ENCODE data around the gene RNF13.
"Not testable (repeated sequence)": the region's sequence is repeated elsewhere in the genome, so short reads cannot be mapped to it uniquely, and the experiment has no call there.

RNF13 gene

DNA sequence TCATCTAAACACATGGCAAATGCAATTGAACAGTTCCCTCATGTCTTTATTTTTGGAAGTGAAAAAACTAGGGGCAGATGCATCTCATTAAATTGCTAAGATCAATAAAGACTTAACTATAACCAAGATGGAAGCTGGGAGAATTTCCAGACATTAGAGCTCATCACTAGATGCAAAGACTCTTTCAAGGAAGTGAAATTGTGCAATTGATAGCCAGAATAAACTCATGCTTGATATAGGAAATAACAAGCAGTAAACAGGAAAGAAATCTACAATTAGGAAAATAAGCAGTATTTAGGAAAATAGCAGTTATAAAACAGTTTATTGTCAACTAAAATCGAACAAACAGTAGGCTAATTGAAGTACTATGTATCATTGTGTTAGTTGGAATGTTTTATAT is 11.8 kb upstream of the RNF13 start:
- DNase-seq (ENCODE audit: low spot score): no peak

DNA sequence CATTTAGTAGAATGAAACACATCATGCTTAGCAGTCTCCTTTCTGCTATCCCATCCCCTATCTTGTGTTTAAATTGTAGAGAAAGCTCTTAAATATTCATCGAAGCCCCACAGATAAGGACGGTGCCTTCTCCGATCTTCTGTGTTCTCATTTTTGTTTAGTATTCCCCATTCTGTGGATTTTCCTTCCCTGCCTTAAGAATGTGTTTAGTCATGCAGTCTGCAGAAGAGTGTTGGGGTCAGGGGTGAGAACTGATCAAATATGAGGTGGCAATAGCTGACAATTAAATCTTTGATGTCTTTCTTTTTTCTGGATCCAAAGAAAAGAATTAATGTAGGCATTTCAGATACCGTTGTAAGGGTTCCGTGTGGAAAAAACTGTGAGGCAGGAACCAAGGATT is 11.4 kb upstream of the RNF13 start:
- no peak for DNase-seq (ENCODE audit: low spot score)

- DNase-seq (ENCODE audit: low spot score): no peak
Measured at GRCh38 chr3:149806171-149806778, 6.7 kb upstream of the RNF13 start.

- DNase-seq (ENCODE audit: low spot score): peak; percentile 67
Measured at GRCh38 chr3:149808209-149808829, 4.7 kb upstream of the RNF13 start.

DNA sequence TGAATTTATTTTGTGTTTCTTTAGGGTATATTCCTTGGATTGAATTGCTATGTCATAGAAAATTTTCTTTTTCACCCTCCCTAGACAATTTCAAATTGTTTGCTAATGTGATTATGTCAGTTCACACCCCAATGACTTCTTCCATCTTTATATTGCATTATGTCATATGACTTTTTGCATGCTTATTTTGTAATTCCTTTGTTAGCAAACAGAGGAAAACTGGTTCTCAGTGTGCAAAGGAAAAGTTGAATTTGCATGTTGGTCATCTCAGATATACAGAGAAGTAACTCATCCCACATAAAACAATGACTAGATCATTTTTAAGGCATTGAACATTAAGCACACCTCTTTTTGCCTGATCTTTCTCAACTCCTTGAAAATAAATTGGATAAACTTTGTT is 3.3 kb upstream of the RNF13 start:
- DNase-seq (ENCODE audit: low spot score): no peak

DNA sequence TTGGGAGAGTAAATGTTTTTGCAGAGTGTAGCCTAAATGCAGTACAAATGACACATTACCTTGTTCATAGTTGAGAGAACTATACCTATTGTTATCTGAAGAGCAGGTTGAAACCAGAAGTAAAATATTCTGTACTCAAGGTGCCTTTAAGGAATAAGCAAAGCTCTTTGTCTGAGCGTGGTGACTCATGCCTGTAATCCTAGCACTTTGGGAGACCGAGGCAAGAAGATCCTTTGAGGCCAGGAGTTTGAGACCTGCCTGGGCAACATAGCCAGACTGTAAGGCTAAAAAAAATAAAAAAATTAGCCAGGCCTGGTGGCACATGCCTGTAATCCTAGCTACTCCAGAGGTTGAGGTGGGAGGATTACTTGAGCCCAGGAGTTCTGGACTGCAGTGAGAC is 2.2 kb upstream of the RNF13 start:
- DNase-seq (ENCODE audit: low spot score): no peak

GRCh38 chr3:149812165-149812605 is 830 bp upstream of the RNF13 start:
- no peak for DNase-seq (ENCODE audit: low spot score)

- peak; percentile 8 for DNase-seq (ENCODE audit: low spot score)
Measured at GRCh38 chr3:149813367-149814281, 609 bp downstream of the RNF13 start.

DNA sequence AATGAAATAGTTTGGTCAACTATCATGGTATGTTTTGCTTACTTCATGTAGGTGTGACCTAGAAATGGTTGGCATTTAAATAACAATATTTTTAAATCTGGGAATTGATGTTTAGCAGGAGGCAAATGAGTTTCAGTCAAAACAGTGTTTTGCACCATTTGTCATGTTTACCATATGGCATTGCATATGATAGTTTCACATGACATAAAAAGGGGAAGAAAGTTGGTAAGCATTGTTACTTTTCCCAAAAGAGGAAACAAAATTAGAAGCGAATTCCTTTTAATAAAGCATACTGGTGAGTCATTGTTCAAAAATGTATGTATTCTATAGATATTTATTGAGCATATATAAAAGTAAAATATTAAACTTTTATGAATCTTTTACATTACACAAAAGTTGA is 2.3 kb downstream of the RNF13 start:
- DNase-seq (ENCODE audit: low spot score): peak; percentile 11

DNA sequence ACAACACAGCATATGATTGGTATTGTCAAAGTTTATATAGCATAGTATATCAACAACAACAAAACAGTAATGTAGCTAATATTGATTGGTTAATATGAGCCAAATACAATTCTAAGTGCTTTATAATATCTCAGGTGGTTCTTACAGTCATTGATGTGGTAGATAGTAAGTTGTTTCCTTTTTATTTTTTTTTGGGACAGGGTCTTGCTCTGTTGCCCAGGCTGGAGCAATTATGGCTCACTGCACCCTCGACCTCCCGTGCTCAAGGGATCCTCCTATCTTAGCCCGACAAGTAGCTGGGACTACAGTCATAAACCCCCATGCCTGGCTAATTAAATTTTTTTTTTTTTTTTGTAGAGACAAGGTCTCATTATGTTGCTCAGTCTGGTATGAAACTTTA is 2.7 kb downstream of the RNF13 start:
- no peak for DNase-seq (ENCODE audit: low spot score)

- no peak for DNase-seq (ENCODE audit: low spot score)
Measured at GRCh38 chr3:149816311-149816710, 3.3 kb downstream of the RNF13 start.

DNA sequence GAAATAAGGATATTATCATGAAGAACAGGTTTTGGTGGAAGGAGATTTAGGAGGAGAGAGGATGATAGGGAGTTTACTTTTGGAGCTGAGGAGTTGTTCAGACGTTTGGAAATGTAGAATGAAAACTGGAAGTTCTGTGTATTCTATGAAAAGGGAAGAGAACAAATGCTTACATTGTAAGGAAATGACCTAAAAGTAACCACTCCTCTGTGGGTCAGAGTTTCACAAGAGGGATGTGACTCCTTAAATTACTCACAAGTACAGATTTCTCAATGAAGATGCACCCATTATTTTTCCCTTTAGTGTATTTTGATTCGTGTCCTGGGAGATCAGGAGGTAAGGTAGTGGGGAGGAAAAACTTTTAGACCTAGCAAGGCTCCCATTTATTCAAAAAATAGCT is 4.0 kb downstream of the RNF13 start:
- no peak for DNase-seq (ENCODE audit: low spot score)

DNA sequence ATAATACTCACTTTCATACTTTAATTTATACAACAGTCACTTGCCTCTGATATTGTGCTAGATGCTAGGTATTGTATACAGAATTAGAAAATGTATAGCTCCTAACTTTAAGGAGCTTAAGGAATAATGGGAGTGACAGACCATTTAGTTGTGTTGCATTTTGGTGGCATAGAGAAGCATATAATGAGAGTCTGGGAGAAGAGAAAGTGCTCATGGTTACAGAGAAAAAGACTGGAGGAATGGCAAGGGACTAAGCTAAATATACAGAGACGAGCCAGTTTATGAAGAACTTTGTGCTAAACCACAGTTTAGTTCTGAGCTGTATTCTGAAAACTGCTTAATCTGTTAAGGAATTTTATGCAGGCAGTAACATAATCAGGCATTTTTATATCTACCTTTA is 6.4 kb downstream of the RNF13 start:
- DNase-seq (ENCODE audit: low spot score): no peak

DNA sequence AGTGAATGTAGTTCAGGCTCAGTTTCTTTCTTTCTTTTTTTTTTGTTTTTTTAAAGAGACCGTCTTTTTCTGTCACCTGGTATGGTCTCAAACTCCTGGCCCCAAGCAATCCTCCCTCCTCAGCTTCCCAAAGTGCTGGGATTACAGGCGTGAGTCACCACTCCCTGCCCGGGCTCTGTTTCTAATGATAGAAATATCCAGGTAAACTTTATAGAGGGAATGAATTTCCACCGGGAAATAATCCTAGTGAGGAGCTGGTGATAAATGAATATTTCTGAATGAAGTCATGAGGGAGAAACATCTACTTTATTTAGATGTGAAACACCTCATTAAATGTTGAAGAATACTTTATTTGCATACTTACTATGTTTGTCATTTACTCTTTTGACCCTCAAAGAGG is 7.2 kb downstream of the RNF13 start:
- DNase-seq (ENCODE audit: low spot score): no peak

GRCh38 chr3:149826636-149827035 is 13.6 kb downstream of the RNF13 start:
- no peak for DNase-seq (ENCODE audit: low spot score)

DNA sequence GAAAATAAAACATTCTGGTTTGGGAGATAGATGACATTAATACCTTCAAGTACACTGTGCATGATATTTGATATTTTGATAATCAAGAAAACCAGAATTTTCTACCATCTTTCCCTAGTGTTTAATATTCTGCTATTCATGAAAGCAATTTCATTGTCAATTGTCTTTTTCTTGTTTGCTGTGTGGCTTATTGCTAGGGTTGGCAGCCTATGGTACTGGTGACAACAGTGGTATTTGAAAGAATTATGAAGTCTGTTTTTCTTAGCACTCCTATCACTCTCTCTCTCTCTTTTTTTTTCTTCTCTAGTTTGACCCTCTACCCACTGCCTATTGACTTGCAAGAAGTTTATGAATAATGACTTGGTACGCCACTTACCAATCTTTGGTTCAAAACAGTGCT is 15.4 kb downstream of the RNF13 start:
- DNase-seq (ENCODE audit: low spot score): no peak

DNA sequence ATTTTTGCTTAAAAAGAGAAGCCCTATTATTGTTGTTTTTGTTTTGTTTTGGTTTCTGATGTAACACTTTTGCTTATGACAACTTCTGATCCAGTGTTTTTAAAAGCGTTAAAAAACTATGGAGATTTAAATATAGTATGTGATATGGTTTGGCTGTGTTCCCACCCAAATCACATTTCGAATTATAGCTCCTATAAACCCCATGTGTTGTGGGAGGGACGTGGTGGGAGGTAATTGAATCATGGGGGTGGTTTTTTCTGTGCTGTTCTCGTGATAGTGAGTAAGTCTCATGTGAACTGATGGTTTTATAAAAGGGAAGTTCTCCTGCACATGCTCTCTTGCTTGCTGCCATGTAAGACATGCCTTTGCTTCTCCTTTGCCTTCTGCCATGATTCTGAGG is 16.6 kb downstream of the RNF13 start:
- DNase-seq (ENCODE audit: low spot score): not testable (repeated sequence)

- DNase-seq (ENCODE audit: low spot score): no peak
Measured at GRCh38 chr3:149830902-149831301, 17.9 kb downstream of the RNF13 start.

GRCh38 chr3:149831321-149831720 is 18.3 kb downstream of the RNF13 start:
- no peak for DNase-seq (ENCODE audit: low spot score)

- no peak for DNase-seq (ENCODE audit: low spot score)
Measured at GRCh38 chr3:149832086-149832485, 19.1 kb downstream of the RNF13 start.

- no peak for DNase-seq (ENCODE audit: low spot score)
Measured at GRCh38 chr3:149833241-149833640, 20.2 kb downstream of the RNF13 start.

DNA sequence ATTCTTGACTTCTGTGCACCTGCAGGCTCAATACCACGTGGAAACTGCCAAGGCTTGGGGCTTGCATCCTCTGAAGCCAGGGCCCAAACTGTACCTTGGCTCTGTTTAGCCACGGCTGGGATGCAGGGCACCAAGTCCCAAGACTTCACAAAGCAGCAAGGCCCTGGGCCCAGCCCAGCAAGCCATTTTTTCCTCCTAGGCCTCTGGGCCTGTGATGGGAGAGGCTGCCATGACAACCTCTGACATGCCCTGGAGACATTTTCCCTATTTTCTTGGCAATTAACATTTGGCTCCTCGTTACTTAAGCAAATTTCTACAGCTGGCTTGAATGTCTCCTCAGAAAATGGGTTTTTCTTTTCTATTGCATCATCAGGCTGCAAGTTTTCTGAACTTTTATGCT is 25.5 kb downstream of the RNF13 start:
- not testable (repeated sequence) for DNase-seq (ENCODE audit: low spot score)

GRCh38 chr3:149839469-149839868 is 26.5 kb downstream of the RNF13 start:
- DNase-seq (ENCODE audit: low spot score): not testable (repeated sequence)
